AG04450 (cell line): ENCODE data around the gene IL18RAP. TPM values are rescaled to one million over a fixed set of nuclear protein-coding genes. Genes with fewer than 3 reads are reported as not detected.

Experiments used
- CTCF ChIA-PET: fragments of 300-600, 350-600 bp; formaldehyde crosslinking; extraction: SDS; loops from one replicate; lab custom pipeline; 2022; ENCODE audit warnings: antibody characterized with exemption, inconsistent platforms; lab: Charles Lee
- POLR2A ChIA-PET: fragments of 350-600 bp; formaldehyde crosslinking; extraction: SDS; loops from one replicate; lab custom pipeline; 2021; ENCODE audit warnings: antibody characterized with exemption, inconsistent platforms; lab: Yijun Ruan, JAX
- DNase-seq: peaks from one replicate; pipeline ENCODE4 v3.0.0-alpha.2; 2011; ENCODE audit warnings: low read depth, low spot score
- H3K27ac ChIP-seq: one replicate; pipeline ENCODE4 v1.5.1; 2012; ENCODE audit warnings: low read depth, low read length, control low read depth
- H3K27me3 ChIP-seq: one replicate; pipeline ENCODE4 v1.6.0; 2012; ENCODE audit warnings: low read length; ENCODE audit not compliant: control insufficient read depth, insufficient read depth
- H3K4me3 ChIP-seq: 2 replicates; pipeline ENCODE4 v1.5.1; 2011; ENCODE audit warnings: mild to moderate bottlenecking, low read depth, low read length, control low read depth
- H3K9me3 ChIP-seq: 2 replicates; pipeline ENCODE4 v1.5.1; 2012; ENCODE audit warnings: low read length; ENCODE audit not compliant: control insufficient read depth, insufficient read depth
- CTCF ChIP-seq: IDR thresholded peaks from 2 replicates; pipeline ENCODE4 v1.5.1; 2011; ENCODE audit warnings: low read depth, low read length, control low read depth, inconsistent platforms
- polyA plus RNA-seq: library from polyadenylated mRNA; depleted of rRNA; stranded (reverse); fragments of >200 nt; gene quantifications from 2 replicates; pipeline ENCODE4 v1.2.3, GENCODE V29; 2011

IL18RAP gene
- polyA plus RNA-seq, 1 experiment: 0.10 TPM

- no peak for DNase-seq
- ChIA-PET POLR2A (no interaction called here), CTCF (interaction anchor here (1.6 kb wide), 1 partner anchor 8 kb away, joined by 8 read pairs; no protein-coding TSS in a partner anchor)
- no peaks in the 10 kb centered on the region for H3K9me3 ChIP-seq
- no peak overlapping the region for H3K27ac ChIP-seq
- no peak overlapping the region for H3K4me3 ChIP-seq
- TF ChIP-seq CTCF: no peak
- H3K27me3 ChIP-seq: no peaks in the 10 kb centered on the region
Observed at GRCh38 chr2:102434655-102435381, 11.9 kb downstream of the IL18RAP start.

- Histone ChIP-seq H3K9me3 (no peaks in the 10 kb centered on the region), H3K27ac (no peak overlapping the region), H3K27me3 (no peaks in the 10 kb centered on the region), H3K4me3 (no peak overlapping the region)
- DNase-seq: no peak
- no peak for TF ChIP-seq CTCF
- ChIA-PET CTCF (no interaction called here), POLR2A (no interaction called here)
Observed at GRCh38 chr2:102435741-102436140, 12.8 kb downstream of the IL18RAP start.

GRCh38 chr2:102436323-102436722 is 13.4 kb downstream of the IL18RAP start:
- DNase-seq: peak; percentile 32
- TF ChIP-seq CTCF: no peak
- Histone ChIP-seq H3K4me3 (no peak overlapping the region), H3K9me3 (no peaks in the 10 kb centered on the region), H3K27me3 (no peaks in the 10 kb centered on the region), H3K27ac (no peak overlapping the region)
- ChIA-PET POLR2A (no interaction called here), CTCF (interaction anchor here (0.6 to 0.9 kb wide), 2 partner anchors 166 to 416 kb away, joined by 3 to 5 read pairs; no protein-coding TSS in a partner anchor)

GRCh38 chr2:102437122-102437521 is 14.2 kb downstream of the IL18RAP start:
- CTCF ChIA-PET: interaction anchor here (0.9 to 1.9 kb wide), 4 partner anchors 35 to 553 kb away, joined by 3 to 7 read pairs (median 6); partner anchors contain the start of gene IL18R1
- Histone ChIP-seq H3K4me3 (no peak overlapping the region), H3K27me3 (no peaks in the 10 kb centered on the region), H3K27ac (no peak overlapping the region), H3K9me3 (no peaks in the 10 kb centered on the region)
- no peak for TF ChIP-seq CTCF
- DNase-seq: no peak
- POLR2A ChIA-PET: no interaction called here

GRCh38 chr2:102438111-102438510 is 15.2 kb downstream of the IL18RAP start:
- H3K27ac ChIP-seq: no peak overlapping the region
- H3K27me3 ChIP-seq: no peaks in the 10 kb centered on the region
- no peak for DNase-seq
- no peak overlapping the region for H3K4me3 ChIP-seq
- POLR2A ChIA-PET: no interaction called here
- H3K9me3 ChIP-seq: no peaks in the 10 kb centered on the region
- CTCF ChIA-PET: interaction anchor here (0.6 to 1.9 kb wide), 6 partner anchors 11 to 554 kb away, joined by 3 to 7 read pairs (median 3); partner anchors contain the start of genes IL18R1 and SLC9A4
- TF ChIP-seq CTCF: no peak
